Germinal center (tissue), 1 donor: ENCODE measurements around the gene SDCBP2.
A peak's percentile ranks its signal among the peaks of the same experiment; 100 is the strongest.

Experiments
- DNase-seq: peaks from one replicate; pipeline ENCODE4 v3.0.0; 2012; ENCODE audit warnings: mixed read lengths, low spot score

Gene SDCBP2

GRCh38 chr20:1328680-1329330, at the start of gene SDCBP2:
Gene SDCBP2, minus strand, starts transcription at chr20:1329139. Its CDS starts 8,723 bp downstream, at chr20:1320416.
- no peak for DNase-seq

- no peak for DNase-seq
Observed at GRCh38 chr20:1378735-1379125, 49.8 kb upstream of the SDCBP2 start.

GRCh38 chr20:1377984-1378734, 49.2 kb upstream of the SDCBP2 start:
- DNase-seq = no peak

GRCh38 chr20:1377341-1377871, 48.5 kb upstream of the SDCBP2 start:
- no peak for DNase-seq

GRCh38 chr20:1376408-1377270, 47.7 kb upstream of the SDCBP2 start:
- peak; percentile 27 for DNase-seq

- no peak for DNase-seq
Observed at GRCh38 chr20:1376007-1376406, 47.1 kb upstream of the SDCBP2 start.

GRCh38 chr20:1375515-1375914, 46.6 kb upstream of the SDCBP2 start:
- no peak for DNase-seq

GRCh38 chr20:1374246-1374645, 45.3 kb upstream of the SDCBP2 start:
- no peak for DNase-seq

- DNase-seq = no peak
Observed at GRCh38 chr20:1373614-1374013, 44.7 kb upstream of the SDCBP2 start.

- no peak for DNase-seq
Observed at GRCh38 chr20:1373036-1373435, 44.1 kb upstream of the SDCBP2 start.

- DNase-seq = no peak
Observed at GRCh38 chr20:1371830-1372539, 43.0 kb upstream of the SDCBP2 start.

- DNase-seq = no peak
Observed at GRCh38 chr20:1371202-1371782, 42.4 kb upstream of the SDCBP2 start.

GRCh38 chr20:1370548-1371110, 41.7 kb upstream of the SDCBP2 start:
- DNase-seq = no peak

GRCh38 chr20:1369970-1370369, 41.0 kb upstream of the SDCBP2 start:
- DNase-seq = no peak

GRCh38 chr20:1368448-1369199, 39.7 kb upstream of the SDCBP2 start:
- no peak for DNase-seq

- DNase-seq = no peak
Observed at GRCh38 chr20:1367479-1367878, 38.5 kb upstream of the SDCBP2 start.

- DNase-seq = no peak
Observed at GRCh38 chr20:1364106-1364505, 35.2 kb upstream of the SDCBP2 start.

GRCh38 chr20:1363522-1363921, 34.6 kb upstream of the SDCBP2 start:
- DNase-seq = no peak

GRCh38 chr20:1362484-1362883, 33.5 kb upstream of the SDCBP2 start:
- DNase-seq = no peak

GRCh38 chr20:1360094-1360846, 31.3 kb upstream of the SDCBP2 start:
- no peak for DNase-seq
